ENCODE measurements around the gene CBX5. TPM values are rescaled to one million over a fixed set of nuclear protein-coding genes. Genes with fewer than 3 reads are reported as not detected.
"Not testable (repeated sequence)": the region's sequence is repeated elsewhere in the genome, so short reads cannot be mapped to it uniquely, and the experiment has no call there.

CBX5 gene
- total RNA-seq, 1 experiment from 2014 or later, result 158 TPM

GRCh38 chr12:54230555-54230954 lies 49.4 kb downstream of the CBX5 start:
- Histone ChIP-seq H3K4me1 (no peaks in the 10 kb centered on the region), H3K9me3 (replicated peaks) (no peaks in the 10 kb centered on the region), H3K27ac (no peak overlapping the region), H3K36me3 (peaks cover 1% of the 10 kb centered on the region; the same call in 1 of the 2 replicates), H3K27me3 (no peaks in the 10 kb centered on the region), H3K4me3 (no peak overlapping the region)
- no peak for DNase-seq

- H3K36me3 ChIP-seq, result no peaks in the 10 kb centered on the region
- DNase-seq, result peak in 1 of 2 experiments; percentile 21
- H3K9me3 ChIP-seq (replicated peaks), result no peaks in the 10 kb centered on the region
- no peaks in the 10 kb centered on the region for H3K27me3 ChIP-seq
- H3K4me1 ChIP-seq, result no peaks in the 10 kb centered on the region
- no peak overlapping the region for H3K27ac ChIP-seq
- no peak overlapping the region for H3K4me3 ChIP-seq
Measured at GRCh38 chr12:54229624-54230212, 50.2 kb downstream of the CBX5 start.

DNA sequence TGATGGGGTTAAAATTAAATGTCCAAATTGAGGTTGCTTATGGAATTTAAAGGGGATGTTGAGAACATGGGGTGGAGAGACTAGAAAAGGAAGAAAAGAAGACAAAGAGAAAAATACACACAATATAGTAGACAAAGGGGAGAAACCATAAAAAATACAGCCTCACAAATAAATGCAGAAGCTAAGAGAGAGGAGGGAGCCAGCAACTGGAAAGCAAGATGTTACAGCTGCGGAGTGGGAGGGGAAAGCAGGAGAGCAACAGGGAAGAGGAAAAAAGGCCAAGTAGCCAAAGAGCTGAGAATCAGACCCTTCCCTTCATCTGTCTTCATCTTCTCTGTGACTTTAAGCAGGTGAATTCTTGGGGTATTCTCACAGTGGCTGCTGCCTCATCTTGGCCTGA lies 51.5 kb downstream of the CBX5 start:
- H3K9me3 ChIP-seq (replicated peaks), result no peaks in the 10 kb centered on the region
- no peaks in the 10 kb centered on the region for H3K36me3 ChIP-seq
- no peak overlapping the region for H3K27ac ChIP-seq
- H3K27me3 ChIP-seq, result no peaks in the 10 kb centered on the region
- no peak for DNase-seq
- H3K4me3 ChIP-seq, result no peak overlapping the region
- no peaks in the 10 kb centered on the region for H3K4me1 ChIP-seq

DNA sequence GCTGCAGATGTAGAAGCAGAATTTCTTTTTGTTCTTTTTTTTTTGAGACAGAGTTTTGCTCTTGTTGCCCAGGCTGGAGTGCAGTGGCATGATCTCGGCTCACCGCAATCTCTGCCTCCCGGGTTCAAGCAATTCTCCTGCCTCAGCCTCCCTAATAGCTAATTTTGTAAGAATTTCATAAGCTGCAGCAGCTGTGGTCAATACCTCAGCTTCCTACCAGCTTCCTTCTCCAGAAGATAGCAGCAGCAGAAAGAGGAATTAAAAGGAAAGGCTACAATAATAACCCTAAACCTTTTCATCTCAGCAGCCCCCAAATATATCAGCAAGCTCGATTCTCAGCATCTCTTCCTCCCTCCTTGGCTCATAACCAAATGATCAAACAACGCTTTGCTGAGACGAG lies 52.0 kb downstream of the CBX5 start:
- not testable (repeated sequence) for H3K4me1 ChIP-seq; H3K9me3 ChIP-seq (replicated peaks); H3K4me3 ChIP-seq; H3K27ac ChIP-seq; H3K36me3 ChIP-seq; DNase-seq; H3K27me3 ChIP-seq

DNA sequence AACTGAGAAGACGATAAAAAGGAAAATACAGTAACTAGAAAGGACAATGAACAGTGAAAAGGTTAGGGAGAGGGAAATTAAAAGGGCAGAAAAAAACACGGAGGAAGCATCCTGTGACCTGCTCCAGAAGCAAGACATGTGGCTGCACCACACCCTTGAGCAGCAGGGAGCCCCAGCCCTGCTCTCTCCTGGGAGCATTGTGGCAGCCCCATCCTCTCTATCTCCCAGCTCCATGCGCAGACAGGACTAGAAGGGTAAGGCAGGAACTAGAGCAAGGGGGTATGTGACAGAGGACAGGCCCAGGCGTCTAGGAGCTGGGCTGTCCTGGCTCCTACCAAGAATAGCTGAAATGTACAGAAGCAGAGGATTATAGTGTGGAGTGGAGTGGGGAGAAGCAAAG lies 52.5 kb downstream of the CBX5 start:
- no peak overlapping the region for H3K27ac ChIP-seq
- no peak overlapping the region for H3K4me3 ChIP-seq
- DNase-seq, result no peak
- no peaks in the 10 kb centered on the region for H3K27me3 ChIP-seq
- H3K4me1 ChIP-seq, result no peaks in the 10 kb centered on the region
- no peaks in the 10 kb centered on the region for H3K9me3 ChIP-seq (replicated peaks)
- no peaks in the 10 kb centered on the region for H3K36me3 ChIP-seq

DNA sequence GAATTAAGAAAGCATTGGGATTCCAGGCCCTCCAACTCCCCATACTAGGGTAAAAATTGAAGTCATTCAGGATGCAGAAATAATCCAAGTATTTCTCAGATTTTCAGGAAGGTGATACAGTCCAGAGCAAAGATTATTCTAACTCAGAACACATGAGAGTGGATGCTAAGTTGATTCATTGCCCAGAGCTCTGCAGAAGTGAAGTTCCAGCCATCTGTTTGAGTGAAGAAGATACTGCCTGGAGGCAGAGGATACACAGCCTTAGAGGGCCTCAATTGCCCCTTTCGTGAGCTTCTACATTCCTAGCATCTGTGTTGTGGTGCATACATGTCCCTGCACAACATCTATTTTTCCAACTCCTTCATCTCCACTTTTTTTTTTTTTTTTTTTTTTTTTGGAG lies 54.3 kb downstream of the CBX5 start:
- Histone ChIP-seq H3K9me3 (replicated peaks) (no peaks in the 10 kb centered on the region), H3K27me3 (no peaks in the 10 kb centered on the region)

DNA sequence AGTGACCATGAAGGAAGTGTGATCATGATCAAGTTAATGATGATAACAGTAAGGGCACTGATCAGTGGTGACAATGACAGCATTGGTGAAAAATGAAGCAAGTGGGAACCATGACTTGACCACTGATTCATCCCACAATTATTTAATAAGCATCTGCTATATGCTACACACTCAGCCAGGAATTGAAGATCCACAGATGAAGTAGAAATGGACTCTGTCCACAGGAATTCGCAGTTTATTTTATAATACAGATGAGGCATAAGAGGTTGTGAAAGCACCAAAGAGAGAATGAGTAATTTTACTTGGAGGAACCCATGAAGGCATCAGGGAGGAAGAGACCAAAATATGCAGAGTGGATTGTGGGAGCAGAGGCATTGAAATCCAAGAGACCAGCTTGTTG lies 57.3 kb downstream of the CBX5 start:
- no peak overlapping the region for H3K27ac ChIP-seq
- DNase-seq, result no peak

More for the DNA sequence above, 54.3 kb downstream of the CBX5 start:
- no peak overlapping the region for H3K4me3 ChIP-seq
- H3K27ac ChIP-seq, result no peak overlapping the region
- DNase-seq, result no peak
- no peaks in the 10 kb centered on the region for H3K4me1 ChIP-seq
- H3K36me3 ChIP-seq, result no peaks in the 10 kb centered on the region

DNA sequence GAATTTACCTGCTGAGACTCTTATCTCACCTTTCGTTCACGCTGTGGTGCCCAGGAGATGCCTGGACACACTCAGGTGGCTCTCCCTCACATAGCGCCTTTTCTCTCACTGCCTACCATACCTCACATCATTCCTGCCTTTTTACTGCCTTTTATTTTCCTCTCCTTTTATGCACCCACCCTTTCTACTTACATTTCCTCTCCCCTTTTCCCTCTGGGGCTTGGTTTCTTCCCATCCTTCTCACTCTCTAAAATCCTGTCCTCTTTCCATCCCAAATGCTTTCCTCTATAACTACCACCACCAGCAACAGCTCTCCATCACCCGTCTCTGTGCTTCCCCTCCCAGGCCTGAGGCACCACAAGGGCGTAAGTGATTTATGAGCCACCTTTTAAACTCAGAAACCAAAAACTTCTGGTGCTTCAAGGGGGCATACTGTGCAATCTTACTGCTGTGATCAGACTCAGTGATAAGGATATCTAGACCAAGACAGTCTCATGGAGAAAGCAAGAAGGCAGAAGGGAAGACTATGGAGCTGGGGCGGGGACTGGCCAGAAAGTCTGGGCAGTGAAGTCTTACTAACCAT lies 58.4 kb downstream of the CBX5 start:
- DNase-seq, result no peak
- no peak overlapping the region for H3K4me3 ChIP-seq
- no peaks in the 10 kb centered on the region for H3K9me3 ChIP-seq (replicated peaks)
- H3K27me3 ChIP-seq, result no peaks in the 10 kb centered on the region
- no peak overlapping the region for H3K27ac ChIP-seq
- no peaks in the 10 kb centered on the region for H3K36me3 ChIP-seq
- H3K4me1 ChIP-seq, result peaks cover 12% of the 10 kb centered on the region

More for the DNA sequence above, 57.3 kb downstream of the CBX5 start:
- Histone ChIP-seq H3K9me3 (replicated peaks) (no peaks in the 10 kb centered on the region), H3K4me3 (no peak overlapping the region), H3K36me3 (no peaks in the 10 kb centered on the region), H3K27me3 (no peaks in the 10 kb centered on the region), H3K4me1 (peaks cover 5% of the 10 kb centered on the region; the same call in 1 of the 2 replicates)

DNA sequence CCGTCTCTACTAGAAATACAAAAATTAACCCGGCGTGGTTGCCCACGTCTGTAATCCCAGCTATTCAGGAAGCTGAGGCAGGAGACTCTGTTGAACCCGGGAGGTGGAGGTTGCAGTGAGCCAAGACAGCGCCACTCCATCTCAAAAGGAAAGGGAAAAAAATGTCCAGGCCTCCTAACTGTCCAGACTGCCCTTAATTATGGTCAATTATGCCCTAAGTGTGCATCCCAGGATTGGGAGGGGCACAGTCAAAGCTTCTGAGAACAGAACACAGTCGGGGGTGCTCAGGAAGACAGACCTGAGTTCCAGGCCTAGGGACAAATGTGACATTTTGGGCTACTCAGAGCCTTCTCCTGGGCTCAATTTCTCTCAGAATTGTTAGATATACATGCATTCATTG lies 59.4 kb downstream of the CBX5 start:
- no peak overlapping the region for H3K27ac ChIP-seq
- H3K9me3 ChIP-seq (replicated peaks), result no peaks in the 10 kb centered on the region
- no peak for DNase-seq
- H3K36me3 ChIP-seq, result no peaks in the 10 kb centered on the region
- H3K27me3 ChIP-seq, result no peaks in the 10 kb centered on the region
- peaks cover 18% of the 10 kb centered on the region for H3K4me1 ChIP-seq
- H3K4me3 ChIP-seq, result no peak overlapping the region

DNA sequence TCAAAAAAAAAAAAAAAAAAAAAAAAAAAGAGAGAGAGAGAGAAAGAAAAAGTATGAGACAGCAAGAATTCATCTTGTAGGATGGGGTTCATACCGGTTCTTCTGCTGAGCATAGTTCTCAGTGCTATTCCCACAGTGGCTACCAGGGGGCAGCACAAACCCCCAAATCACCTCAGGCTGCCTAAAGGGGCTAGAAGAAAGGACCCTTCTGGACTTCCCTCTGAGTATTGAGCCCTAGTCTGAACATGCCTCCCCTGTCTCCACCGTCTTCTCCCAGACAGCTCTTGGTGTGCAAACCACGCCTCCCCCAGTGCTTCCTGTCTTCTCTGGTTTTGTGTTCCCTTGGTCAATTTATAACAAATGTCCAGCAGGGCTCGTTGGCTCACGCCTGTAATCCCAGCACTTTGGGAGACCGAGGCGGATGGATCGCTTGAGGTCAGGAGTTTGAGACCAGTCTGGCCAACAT lies 59.8 kb downstream of the CBX5 start:
- peak; percentile 59 to 88 for DNase-seq
- Histone ChIP-seq H3K27ac (no peak overlapping the region), H3K9me3 (replicated peaks) (no peaks in the 10 kb centered on the region), H3K36me3 (no peaks in the 10 kb centered on the region), H3K27me3 (no peaks in the 10 kb centered on the region), H3K4me3 (no peak overlapping the region), H3K4me1 (peaks cover 18% of the 10 kb centered on the region)

- no peak overlapping the region for H3K27ac ChIP-seq
- no peaks in the 10 kb centered on the region for H3K9me3 ChIP-seq (replicated peaks)
- H3K4me1 ChIP-seq, result peaks cover 18% of the 10 kb centered on the region
- no peaks in the 10 kb centered on the region for H3K36me3 ChIP-seq
- no peak for DNase-seq
- no peaks in the 10 kb centered on the region for H3K27me3 ChIP-seq
- H3K4me3 ChIP-seq, result no peak overlapping the region
Measured at GRCh38 chr12:54217774-54218241, 62.1 kb downstream of the CBX5 start.

DNA sequence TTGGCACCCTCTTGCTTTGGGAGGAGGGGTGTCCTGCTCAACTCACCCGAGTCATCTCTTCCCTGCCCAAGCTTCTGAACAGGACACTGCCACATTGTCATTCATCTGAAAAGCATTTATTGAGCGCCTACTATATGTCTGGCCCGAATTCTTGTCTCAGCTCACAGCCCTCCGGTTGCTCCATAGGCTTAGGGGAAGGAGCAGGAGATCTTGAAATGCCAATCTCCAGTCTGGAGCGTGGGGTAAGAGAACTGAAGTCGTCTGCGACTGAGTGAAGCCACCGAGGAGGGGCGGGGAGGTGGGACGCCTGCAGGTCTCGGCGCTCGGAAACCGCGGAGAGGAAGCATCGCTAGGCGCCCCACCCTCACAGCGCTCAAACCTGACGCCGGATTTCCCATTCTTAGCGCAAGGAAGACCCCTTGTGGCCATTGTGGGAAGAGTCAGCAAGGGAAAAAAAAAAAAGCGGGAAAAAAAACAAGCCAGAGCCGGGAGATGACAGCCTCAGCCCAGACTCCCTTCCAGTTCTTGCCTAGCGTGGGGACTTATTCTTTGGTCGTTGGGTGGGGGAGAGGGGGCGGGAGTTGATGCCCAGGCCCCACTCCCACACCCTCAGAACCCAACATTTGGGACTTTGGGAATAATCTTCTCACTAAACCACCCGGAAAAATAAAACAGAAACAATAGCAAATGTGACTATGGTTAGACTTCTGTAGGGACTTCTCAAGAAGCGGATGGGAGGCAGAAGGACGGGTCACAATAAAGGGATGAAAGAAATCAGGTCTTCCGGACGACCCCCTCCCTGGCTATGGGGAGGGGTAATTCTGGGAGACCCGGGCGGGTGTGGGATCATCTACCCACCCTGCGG lies 62.9 kb downstream of the CBX5 start:
- Histone ChIP-seq H3K36me3 (no peaks in the 10 kb centered on the region), H3K4me1 (peaks cover 18% of the 10 kb centered on the region)
- DNase-seq, result peak; percentile 81 to 94

DNA sequence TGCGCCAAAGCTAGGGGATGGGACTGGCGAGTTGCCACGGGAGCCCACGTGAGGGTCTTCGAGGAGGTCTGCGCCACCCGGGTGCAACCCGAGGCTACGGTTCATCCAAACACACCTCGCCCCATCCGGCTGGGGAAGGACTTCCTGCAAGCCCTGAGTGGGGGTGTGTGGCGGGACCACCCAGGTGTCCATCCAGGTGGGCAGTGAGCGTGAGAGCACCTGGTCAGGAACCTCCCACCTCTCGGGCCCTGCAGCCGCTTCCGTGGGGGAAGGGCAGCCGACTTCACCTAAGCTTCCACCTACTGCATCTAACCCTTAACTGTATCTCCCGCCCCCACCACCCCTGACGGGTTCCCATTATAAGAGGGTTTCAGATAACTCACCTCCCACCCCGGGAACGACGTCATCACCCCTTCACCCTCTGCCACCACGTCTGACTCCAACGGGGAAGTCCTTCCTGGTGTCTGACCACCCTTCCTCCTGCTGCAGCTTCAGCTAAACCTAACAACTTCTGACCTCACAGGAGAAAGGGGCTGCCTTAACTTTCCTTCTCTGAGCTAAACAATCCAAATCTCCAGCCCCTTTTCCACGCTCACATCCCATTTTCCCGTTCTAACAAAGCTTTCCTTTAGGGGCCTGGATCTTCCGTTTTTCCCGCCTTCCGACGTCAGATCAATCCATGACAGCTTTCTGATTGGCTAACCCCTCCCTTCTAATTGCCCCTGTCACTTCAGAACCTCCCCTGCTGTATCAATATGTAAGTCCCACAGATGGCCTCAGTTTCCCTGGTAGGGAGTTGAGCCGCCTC lies 63.7 kb downstream of the CBX5 start:
- peak; percentile 43 to 45 for DNase-seq
- Histone ChIP-seq H3K4me1 (peaks cover 18% of the 10 kb centered on the region), H3K27ac (no peak overlapping the region), H3K9me3 (replicated peaks) (no peaks in the 10 kb centered on the region), H3K4me3 (no peak overlapping the region), H3K36me3 (no peaks in the 10 kb centered on the region), H3K27me3 (no peaks in the 10 kb centered on the region)

More for the DNA sequence above, 62.9 kb downstream of the CBX5 start:
- Histone ChIP-seq H3K9me3 (replicated peaks) (no peaks in the 10 kb centered on the region), H3K27ac (0 out of 2 replicates have a peak overlapping the region, but pooled peaks have one; percentile 24), H3K27me3 (no peaks in the 10 kb centered on the region), H3K4me3 (peak overlapping the region; percentile 29)

DNA sequence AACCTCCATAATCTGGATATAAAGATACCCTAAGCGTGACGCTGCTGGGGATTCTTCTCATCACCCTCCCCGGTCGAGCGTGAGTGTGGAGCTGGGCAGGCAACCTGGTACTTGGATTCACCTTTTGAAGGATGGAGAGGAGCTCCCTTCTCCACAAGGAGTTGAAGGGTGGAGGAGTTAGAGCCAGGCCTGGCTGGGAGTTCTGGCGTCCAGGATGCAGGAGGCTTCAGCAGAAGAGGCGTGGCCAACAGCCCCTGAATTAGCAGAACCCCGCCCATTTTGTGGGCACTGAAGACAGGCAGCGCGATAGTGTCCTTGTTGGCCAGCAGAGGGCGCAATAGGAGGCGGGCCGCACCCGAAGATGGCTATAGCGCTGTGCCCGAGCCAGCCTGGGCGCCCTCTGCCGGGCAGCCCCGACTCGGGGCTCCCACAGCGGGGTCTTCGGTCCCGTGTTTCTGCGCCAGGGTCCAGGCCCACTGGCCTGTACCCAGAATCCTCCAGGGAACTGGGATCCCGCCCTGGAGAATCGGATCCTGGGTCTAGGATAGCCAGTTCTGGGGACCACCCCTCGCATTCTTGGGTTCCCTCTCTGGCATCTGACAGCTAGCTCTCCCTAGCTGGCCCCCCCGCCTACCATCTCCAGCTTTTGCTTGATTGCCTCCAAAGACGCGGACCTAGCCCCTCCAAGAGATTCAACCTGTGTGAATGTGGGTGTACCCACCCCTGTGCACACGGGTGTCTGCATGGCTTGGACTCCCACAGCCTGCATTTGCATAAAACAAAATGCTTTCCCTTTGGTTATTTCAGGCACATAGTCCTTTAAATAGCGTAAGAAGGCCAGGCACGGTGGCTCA lies 65.1 kb downstream of the CBX5 start:
- H3K27me3 ChIP-seq, result no peaks in the 10 kb centered on the region
- no peaks in the 10 kb centered on the region for H3K36me3 ChIP-seq
- H3K4me3 ChIP-seq, result no peak overlapping the region
- DNase-seq, result peak; percentile 91 to 96
- no peaks in the 10 kb centered on the region for H3K9me3 ChIP-seq (replicated peaks)
- peaks cover 13% of the 10 kb centered on the region for H3K4me1 ChIP-seq
- H3K27ac ChIP-seq, result no peak overlapping the region

Data from SJCRH30 (cell line).